Endodermal cell (in vitro differentiated cells): ENCODE results near the gene FBXO21. TPM values are rescaled to one million over a fixed set of nuclear protein-coding genes. Genes with fewer than 3 reads are reported as not detected.

Source experiments
- DNase-seq: peaks from one replicate; pipeline ENCODE4 v3.0.0-alpha.2; 2017
- H3K27ac ChIP-seq: 2 replicates; pipeline ENCODE4 v1.5.1; 2013; ENCODE audit warnings: mild to moderate bottlenecking, low read depth, low read length, moderate library complexity
- H3K27me3 ChIP-seq: 2 replicates; pipeline ENCODE4 v1.6.1; 2013; ENCODE audit warnings: mild to moderate bottlenecking, low read length, moderate library complexity; ENCODE audit not compliant: insufficient read depth, control insufficient read depth, poor library complexity, severe bottlenecking
- H3K36me3 ChIP-seq: 2 replicates; pipeline ENCODE4 v1.7.0; 2013; ENCODE audit warnings: mild to moderate bottlenecking, low read length, moderate library complexity; ENCODE audit not compliant: control insufficient read depth, insufficient read depth
- H3K4me1 ChIP-seq: one replicate; pipeline ENCODE4 v1.7.0; 2013; ENCODE audit warnings: low read length; ENCODE audit not compliant: control insufficient read depth, insufficient read depth
- H3K4me3 ChIP-seq: 2 replicates; pipeline ENCODE4 v1.5.1; 2013; ENCODE audit warnings: mild to moderate bottlenecking, low read length, moderate library complexity
- H3K9ac ChIP-seq: 2 replicates; pipeline ENCODE4 v1.6.1; 2013; ENCODE audit warnings: mild to moderate bottlenecking, low read length, moderate library complexity; ENCODE audit not compliant: poor library complexity, severe bottlenecking; ENCODE audit errors: extremely low read depth
- H3K9me3 ChIP-seq: 2 replicates; pipeline ENCODE4 v1.6.1; 2013; ENCODE audit warnings: mild to moderate bottlenecking, low read length, moderate library complexity; ENCODE audit not compliant: control insufficient read depth
- H3K27ac Mint-ChIP-seq: 2 replicates; pipeline ENCODE4 v1.8.0; 2020; ENCODE audit warnings: mixed read lengths
- H3K27me3 Mint-ChIP-seq: 2 replicates; pipeline ENCODE4 v1.8.0; 2021; ENCODE audit warnings: mild to moderate bottlenecking, mixed read lengths; ENCODE audit not compliant: insufficient read depth
- H3K36me3 Mint-ChIP-seq: 2 replicates; pipeline ENCODE4 v1.8.0; 2020; ENCODE audit warnings: low read depth, mixed read lengths
- H3K4me1 Mint-ChIP-seq: 2 replicates; pipeline ENCODE4 v1.8.0; 2020; ENCODE audit warnings: mixed read lengths
- H3K4me3 Mint-ChIP-seq: 2 replicates; pipeline ENCODE4 v1.8.0; 2020; ENCODE audit warnings: mild to moderate bottlenecking, moderate library complexity, mixed read lengths
- H3K9me3 Mint-ChIP-seq: 2 replicates; pipeline ENCODE4 v1.8.0; 2020; ENCODE audit warnings: mild to moderate bottlenecking, mixed read lengths
- WGBS, 2 experiments: methylation state at CpG; one replicate each; pipeline versions ENCODE4 v1.1.5 to v1.1.7; 2013; ENCODE audit warnings: missing lambda C conversion rate in 2 of 2, mixed read lengths in 1 of 2; ENCODE audit not compliant: insufficient coverage in 1 of 2, insufficient read length in 1 of 2; 5-methylcytosine and 5-hydroxymethylcytosine counted together
- total RNA-seq, 2 donors: library from RNA; stranded (reverse); fragmentation: NEBNext Ultra II Directional in 1 of 2; extraction: Animal tissue kit (Norgen Biotek cat#: 25700) in 1 of 2; gene quantifications; 2 replicates in 1 of 2; 3 replicates in 1 of 2; pipeline ENCODE4 v1.2.1, GENCODE V29; 2021
- TF ChIP-seq, protein P1 (sequence below): fragments of 200-600 bp; sonication (generic); conservative IDR thresholded peaks from 2 replicates; pipeline ENCODE4 v1.5.0; 2021; ENCODE audit warnings: antibody characterized with exemption, mild to moderate bottlenecking

The FBXO21 gene
- total RNA-seq, 2 donors from 2014 or later: 46.5 to 54.6 TPM

DNA sequence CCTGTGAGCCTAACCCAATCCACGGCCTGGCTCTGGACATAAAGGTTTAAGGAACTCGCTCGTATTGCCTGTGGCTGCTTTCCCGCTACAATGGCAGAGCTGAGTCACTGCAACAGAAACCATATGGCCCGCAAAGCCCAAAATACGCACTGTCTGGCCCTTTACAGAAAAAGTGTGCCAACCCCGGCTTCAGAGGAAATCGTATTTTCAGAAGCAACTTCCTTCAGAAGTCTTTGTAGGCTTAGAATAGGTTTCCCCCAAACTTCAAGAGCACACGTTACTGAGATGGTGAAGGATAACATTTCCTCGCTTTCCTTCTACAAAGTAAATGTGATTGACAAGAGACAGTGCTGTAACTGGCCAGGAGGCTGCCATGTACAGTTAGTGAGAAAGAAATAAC, 56.2 kb downstream of the FBXO21 start:
- Histone ChIP-seq H3K4me1 (peaks cover 11% of the 10 kb centered on the region), H3K9me3 (peaks cover under 1% of the 10 kb centered on the region), H3K27me3 (no peaks in the 10 kb centered on the region), H3K9ac (no peak overlapping the region), H3K4me3 (no peak overlapping the region), H3K36me3 (no peaks in the 10 kb centered on the region), H3K27ac (no peak overlapping the region)
- no peak for DNase-seq
- H3K27ac Mint-ChIP-seq: no peak overlapping the region
- H3K4me3 Mint-ChIP-seq: no peak overlapping the region
- 94 to 97% methylated on average over 10 of the region's 10 CpGs for WGBS, 2 experiments
- TF ChIP-seq, protein P1, sequence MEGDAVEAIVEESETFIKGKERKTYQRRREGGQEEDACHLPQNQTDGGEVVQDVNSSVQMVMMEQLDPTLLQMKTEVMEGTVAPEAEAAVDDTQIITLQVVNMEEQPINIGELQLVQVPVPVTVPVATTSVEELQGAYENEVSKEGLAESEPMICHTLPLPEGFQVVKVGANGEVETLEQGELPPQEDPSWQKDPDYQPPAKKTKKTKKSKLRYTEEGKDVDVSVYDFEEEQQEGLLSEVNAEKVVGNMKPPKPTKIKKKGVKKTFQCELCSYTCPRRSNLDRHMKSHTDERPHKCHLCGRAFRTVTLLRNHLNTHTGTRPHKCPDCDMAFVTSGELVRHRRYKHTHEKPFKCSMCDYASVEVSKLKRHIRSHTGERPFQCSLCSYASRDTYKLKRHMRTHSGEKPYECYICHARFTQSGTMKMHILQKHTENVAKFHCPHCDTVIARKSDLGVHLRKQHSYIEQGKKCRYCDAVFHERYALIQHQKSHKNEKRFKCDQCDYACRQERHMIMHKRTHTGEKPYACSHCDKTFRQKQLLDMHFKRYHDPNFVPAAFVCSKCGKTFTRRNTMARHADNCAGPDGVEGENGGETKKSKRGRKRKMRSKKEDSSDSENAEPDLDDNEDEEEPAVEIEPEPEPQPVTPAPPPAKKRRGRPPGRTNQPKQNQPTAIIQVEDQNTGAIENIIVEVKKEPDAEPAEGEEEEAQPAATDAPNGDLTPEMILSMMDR: no peak
- H3K36me3 Mint-ChIP-seq: no peaks in the 10 kb centered on the region
- peaks cover 18% of the 10 kb centered on the region for H3K4me1 Mint-ChIP-seq
- H3K27me3 Mint-ChIP-seq: no peaks in the 10 kb centered on the region
- no peaks in the 10 kb centered on the region for H3K9me3 Mint-ChIP-seq

DNA sequence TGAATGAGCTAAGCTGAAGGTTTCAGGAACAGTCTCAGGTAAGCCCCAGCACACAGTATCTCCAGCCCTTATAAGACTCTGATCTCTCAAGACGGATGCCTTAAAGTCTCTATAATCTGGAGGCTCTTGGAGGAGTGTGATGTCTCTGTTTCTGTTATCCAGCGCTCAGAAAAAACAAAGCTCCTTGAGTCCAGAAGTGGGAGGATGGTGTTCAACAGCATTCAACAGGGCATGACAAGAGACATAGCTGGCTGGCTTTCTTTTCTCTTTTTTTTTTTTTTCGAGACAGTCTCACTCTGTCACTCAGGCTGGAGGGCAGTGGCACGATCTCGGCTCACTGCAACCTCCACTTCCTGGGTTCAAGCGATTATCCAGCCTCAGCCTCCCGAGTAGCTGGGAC, 59.5 kb downstream of the FBXO21 start:
- no peak overlapping the region for H3K4me3 ChIP-seq
- Mint-ChIP-seq H3K36me3 (no peaks in the 10 kb centered on the region), H3K27me3 (no peaks in the 10 kb centered on the region), H3K27ac (peak overlapping the region; percentile 58), H3K4me1 (peaks cover 18% of the 10 kb centered on the region), H3K4me3 (no peak overlapping the region), H3K9me3 (peaks cover 8% of the 10 kb centered on the region)
- no peaks in the 10 kb centered on the region for H3K27me3 ChIP-seq
- no peaks in the 10 kb centered on the region for H3K36me3 ChIP-seq
- TF ChIP-seq, protein P1: no peak
- peaks cover 25% of the 10 kb centered on the region for H3K9me3 ChIP-seq
- peaks cover 11% of the 10 kb centered on the region for H3K4me1 ChIP-seq
- no peak overlapping the region for H3K27ac ChIP-seq
- peak overlapping the region; percentile 9 for H3K9ac ChIP-seq
- 88% methylated on average over 7 of the region's 7 CpGs; no CpG with 5 or more reads in 1 of the 2 experiments for WGBS, 2 experiments
- no peak for DNase-seq

DNA sequence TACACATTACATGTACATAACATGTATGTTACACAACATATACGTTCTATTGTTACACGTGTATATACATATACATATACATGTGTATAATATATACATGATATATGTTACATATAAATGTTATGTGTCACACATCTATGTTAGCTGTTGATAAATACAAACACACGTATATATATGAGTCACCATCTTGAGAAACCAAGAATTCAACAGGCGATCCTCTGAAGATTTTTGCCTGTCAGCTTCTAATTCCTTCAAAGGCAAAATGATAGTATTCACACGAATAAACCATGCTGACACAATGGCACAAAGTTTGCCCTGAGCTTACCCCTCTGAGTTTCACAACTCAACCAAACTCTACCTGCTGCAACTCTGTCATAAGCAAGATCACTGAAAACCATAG, 60.9 kb downstream of the FBXO21 start:
- H3K27ac ChIP-seq: no peak overlapping the region
- H3K36me3 ChIP-seq: no peaks in the 10 kb centered on the region
- peaks cover 8% of the 10 kb centered on the region for H3K9me3 Mint-ChIP-seq
- peaks cover 18% of the 10 kb centered on the region for H3K4me1 Mint-ChIP-seq
- DNase-seq: no peak
- H3K9me3 ChIP-seq: peaks cover 25% of the 10 kb centered on the region
- H3K27ac Mint-ChIP-seq: peak overlapping the region; percentile 6
- H3K9ac ChIP-seq: no peak overlapping the region
- H3K4me1 ChIP-seq: peaks cover 11% of the 10 kb centered on the region
- no peaks in the 10 kb centered on the region for H3K36me3 Mint-ChIP-seq
- H3K4me3 ChIP-seq: no peak overlapping the region
- WGBS, 2 experiments: 89 to 92% methylated on average over 3 of the region's 5 CpGs
- no peaks in the 10 kb centered on the region for H3K27me3 ChIP-seq
- H3K27me3 Mint-ChIP-seq: no peaks in the 10 kb centered on the region
- H3K4me3 Mint-ChIP-seq: no peak overlapping the region
- TF ChIP-seq, protein P1: no peak
